Activated CD4-positive, alpha-beta T cell treated with anti-CD3 and anti-CD28 coated beads, Interleukin-2, Interleukin-6, amounts not matched to agents 100 ng/mL and 50 ng/mL, durations not matched to agents 16 hours and 8 hours (primary cell): ENCODE data around the gene DENND6B.
"Not testable (repeated sequence)": the region's sequence is repeated elsewhere in the genome, so short reads cannot be mapped to it uniquely, and the experiment has no call there.

Source experiments
- DNase-seq: peaks from one replicate; pipeline ENCODE4 v3.0.0-alpha.2; 2020

Gene DENND6B

GRCh38 chr22:50338860-50339462 is 12.1 kb upstream of the DENND6B start:
- no peak for DNase-seq

GRCh38 chr22:50338042-50338573 is 11.3 kb upstream of the DENND6B start:
- DNase-seq = no peak

- no peak for DNase-seq
Measured at GRCh38 chr22:50337262-50338041, 10.6 kb upstream of the DENND6B start.

GRCh38 chr22:50334433-50334832 is 7.6 kb upstream of the DENND6B start:
- not testable (repeated sequence) for DNase-seq

- no peak for DNase-seq
Measured at GRCh38 chr22:50329236-50329635, 2.4 kb upstream of the DENND6B start.

- DNase-seq = no peak
Measured at GRCh38 chr22:50327711-50328019, 853 bp upstream of the DENND6B start.

GRCh38 chr22:50326225-50326955 is 422 bp downstream of the DENND6B start:
- DNase-seq = no peak

GRCh38 chr22:50325444-50326224 is 1.2 kb downstream of the DENND6B start:
- no peak for DNase-seq

- no peak for DNase-seq
Measured at GRCh38 chr22:50323900-50324299, 2.9 kb downstream of the DENND6B start.

- DNase-seq = not testable (repeated sequence)
Measured at GRCh38 chr22:50322382-50323104, 4.3 kb downstream of the DENND6B start.

- no peak for DNase-seq
Measured at GRCh38 chr22:50320671-50321325, 6.0 kb downstream of the DENND6B start.

GRCh38 chr22:50320116-50320515 is 6.7 kb downstream of the DENND6B start:
- DNase-seq = no peak

- no peak for DNase-seq
Measured at GRCh38 chr22:50319503-50319951, 7.3 kb downstream of the DENND6B start.

- no peak for DNase-seq
Measured at GRCh38 chr22:50318698-50319411, 8.0 kb downstream of the DENND6B start.

GRCh38 chr22:50318356-50318697 is 8.5 kb downstream of the DENND6B start:
- no peak for DNase-seq

- DNase-seq = no peak
Measured at GRCh38 chr22:50317674-50318073, 9.1 kb downstream of the DENND6B start.

- DNase-seq = no peak
Measured at GRCh38 chr22:50317178-50317577, 9.6 kb downstream of the DENND6B start.

- DNase-seq = no peak
Measured at GRCh38 chr22:50316114-50317065, 10.4 kb downstream of the DENND6B start.

GRCh38 chr22:50315289-50316113 is 11.3 kb downstream of the DENND6B start:
- no peak for DNase-seq
